Measurements from ENCODE around the gene ZNF367.

The ZNF367 gene

DNA sequence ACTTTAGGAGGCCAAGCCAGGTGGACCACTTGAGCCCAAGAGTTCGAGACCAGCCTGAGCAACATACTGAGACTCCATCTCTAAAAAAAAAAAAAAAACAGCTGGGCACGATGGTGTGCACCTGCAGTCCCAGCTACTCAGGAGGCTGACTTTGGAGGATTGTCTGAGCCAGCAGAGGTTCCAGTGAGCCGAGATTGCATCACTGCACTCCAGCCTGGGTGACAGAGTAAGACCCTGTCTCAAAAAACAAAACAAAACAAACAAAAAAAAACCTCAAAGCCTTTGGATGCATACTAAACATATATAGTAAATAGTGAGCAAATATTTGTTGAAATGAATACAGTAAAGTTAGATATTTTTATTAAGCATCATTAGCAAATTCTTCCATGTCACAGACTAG is 40.0 kb downstream of the ZNF367 start:
- TF ChIP-seq GATA2 (IDR thresholded peaks at IDR 0.05; ENCODE audit: low read depth, low read length), result no peak
- no peak for TF ChIP-seq GATA3 (IDR thresholded peaks at IDR 0.05; ENCODE audit: low read depth, low read length)

DNA sequence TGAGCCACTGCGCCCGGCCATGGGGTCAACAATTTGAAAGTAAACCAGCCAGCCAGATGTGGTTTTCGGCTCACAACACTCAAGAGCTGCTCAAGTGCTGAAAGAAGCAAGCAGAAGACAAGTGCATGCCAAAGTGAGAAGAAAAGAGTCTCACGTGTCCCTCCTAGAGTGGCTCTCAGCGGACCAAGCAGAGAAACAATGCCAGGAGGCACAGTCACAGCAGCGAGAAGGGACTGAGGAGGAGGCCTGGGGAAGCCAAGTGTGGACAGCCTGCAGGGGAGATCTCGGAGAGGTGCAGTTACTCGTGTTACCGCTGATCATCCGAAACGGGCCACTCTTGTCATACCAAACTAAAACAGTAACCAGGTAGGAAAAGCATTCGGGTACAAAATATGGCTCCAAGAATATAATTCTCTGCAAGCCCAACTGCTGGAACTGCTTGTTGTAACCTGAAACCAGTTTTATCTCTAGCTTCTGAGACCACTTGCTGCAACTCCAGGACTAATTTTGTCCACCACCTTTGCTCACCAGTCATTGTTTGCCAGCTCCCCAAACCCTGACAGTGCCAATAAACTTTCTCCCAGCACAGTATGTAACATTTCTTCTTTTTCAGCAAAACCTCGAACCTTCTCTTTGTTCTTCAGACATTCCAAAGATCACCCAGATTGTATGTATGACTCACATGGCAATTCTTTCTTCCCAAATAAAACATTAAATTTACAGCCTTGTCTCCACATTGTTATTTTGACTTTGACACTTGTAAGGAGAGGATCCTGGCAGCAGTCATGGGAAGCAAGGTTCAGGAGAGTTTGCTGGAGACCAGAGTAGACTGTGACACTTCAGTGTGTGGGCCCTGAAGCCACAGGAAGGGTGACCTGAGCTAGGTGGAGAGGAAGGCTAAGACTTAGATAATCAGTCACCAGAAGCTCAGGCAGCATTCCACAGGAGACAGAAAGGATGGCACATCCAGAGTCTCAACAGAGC is 41.0 kb downstream of the ZNF367 start:
- TF ChIP-seq GATA3 (IDR thresholded peaks at IDR 0.05; ENCODE audit: low read depth, low read length), result no peak
- TF ChIP-seq GATA2 (IDR thresholded peaks at IDR 0.05; ENCODE audit: low read depth, low read length), result no peak

DNA sequence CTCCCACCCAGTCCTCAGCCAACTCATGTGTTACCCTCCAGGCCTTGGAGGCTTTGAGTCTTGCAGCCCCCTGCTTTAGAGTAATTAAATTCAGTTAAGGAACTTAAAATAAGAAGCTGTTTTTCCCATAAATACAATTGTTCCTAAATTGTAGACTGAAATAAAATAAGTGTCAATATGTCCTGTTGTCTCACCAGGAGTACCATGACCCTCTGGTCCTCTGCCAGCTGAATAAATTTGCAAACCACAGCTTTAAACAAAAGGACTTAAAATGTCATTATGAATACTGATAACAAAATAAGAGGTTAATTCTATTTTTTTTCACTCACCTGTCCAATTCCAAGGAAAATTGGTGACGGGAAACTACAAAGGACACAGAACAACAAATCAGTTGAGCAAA is 50.2 kb downstream of the ZNF367 start:
- TF ChIP-seq GATA3 (IDR thresholded peaks at IDR 0.05; ENCODE audit: low read depth, low read length) (no peak), GATA2 (IDR thresholded peaks at IDR 0.05; ENCODE audit: low read depth, low read length) (no peak)

DNA sequence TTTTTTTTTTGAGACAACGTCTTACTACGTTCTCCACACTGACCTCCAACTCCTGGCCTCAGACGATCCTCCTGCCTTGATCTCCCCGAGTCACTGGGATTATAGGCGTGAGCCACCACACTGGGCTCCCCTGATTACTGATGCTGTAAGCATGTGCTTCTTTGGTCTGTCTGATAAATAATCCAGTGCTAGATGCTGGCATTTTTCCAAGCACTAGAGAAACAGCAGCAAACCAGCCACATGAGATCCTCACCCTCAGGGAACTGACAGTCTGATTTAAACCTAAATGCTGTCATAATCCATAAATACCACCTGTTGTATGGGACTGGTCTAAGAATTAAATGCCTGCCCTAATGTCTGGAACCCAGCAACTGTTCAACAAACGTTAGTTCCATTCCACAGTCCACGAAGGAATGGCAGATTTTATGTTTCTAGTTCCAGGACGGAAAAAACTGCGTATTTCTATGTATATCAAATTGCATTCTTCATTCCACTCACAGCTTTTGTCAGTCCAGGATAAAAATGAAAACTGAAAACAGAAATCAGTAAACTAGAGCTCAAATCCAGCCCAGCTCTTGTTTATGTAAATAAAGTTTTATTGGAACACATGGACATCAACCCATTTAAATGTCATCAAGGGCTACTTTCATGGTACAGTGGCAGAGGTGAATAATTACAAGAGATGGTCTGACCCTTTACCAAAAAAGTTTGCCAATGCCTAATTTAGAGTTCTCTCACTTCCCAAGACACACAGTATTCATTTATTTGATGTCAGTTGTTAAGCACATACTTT is 54.8 kb downstream of the ZNF367 start:
- TF ChIP-seq GATA3 (IDR thresholded peaks at IDR 0.05; ENCODE audit: low read depth, low read length), result no peak

DNA sequence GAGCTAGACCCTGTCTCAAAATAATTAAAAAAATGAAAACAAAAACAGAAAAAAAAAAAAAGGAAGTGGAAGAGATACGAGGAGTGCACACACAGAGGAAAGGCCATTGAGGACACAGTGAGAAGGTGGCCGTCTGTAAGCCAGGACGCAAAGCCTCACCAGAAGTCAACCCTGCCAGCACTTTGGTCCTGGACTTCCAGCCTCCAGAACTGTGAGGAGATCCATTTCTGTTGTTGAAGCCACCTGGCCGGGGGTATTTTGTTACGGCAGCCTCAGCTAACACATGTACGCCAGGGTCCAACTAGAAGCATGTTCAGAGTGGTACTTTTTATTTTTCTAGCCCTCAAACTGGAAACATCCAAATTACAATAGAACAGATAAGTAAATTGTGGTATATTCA is 56.5 kb downstream of the ZNF367 start:
- TF ChIP-seq GATA2 (IDR thresholded peaks at IDR 0.05; ENCODE audit: low read depth, low read length) (no peak), GATA3 (IDR thresholded peaks at IDR 0.05; ENCODE audit: low read depth, low read length) (no peak)

DNA sequence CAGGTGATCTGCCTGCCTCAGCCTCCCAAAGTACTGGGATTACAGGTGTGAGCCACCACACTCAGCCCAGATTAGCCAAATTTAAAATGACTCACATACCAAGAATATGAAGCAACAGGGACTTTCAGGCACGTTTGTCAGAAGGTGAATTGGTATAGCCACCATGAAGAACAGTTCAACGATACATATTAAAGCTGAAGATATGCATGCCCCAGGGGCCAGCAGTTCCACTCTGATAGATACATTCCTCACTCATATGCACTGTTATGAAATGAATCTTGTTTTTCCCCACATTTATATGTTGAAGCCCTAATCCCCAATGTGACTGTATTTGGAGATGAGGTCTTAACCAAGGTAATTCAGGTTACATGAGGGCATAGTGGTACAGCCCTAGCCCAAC is 57.2 kb downstream of the ZNF367 start:
- TF ChIP-seq GATA2 (IDR thresholded peaks at IDR 0.05; ENCODE audit: low read depth, low read length) (no peak), GATA3 (IDR thresholded peaks at IDR 0.05; ENCODE audit: low read depth, low read length) (no peak)

DNA sequence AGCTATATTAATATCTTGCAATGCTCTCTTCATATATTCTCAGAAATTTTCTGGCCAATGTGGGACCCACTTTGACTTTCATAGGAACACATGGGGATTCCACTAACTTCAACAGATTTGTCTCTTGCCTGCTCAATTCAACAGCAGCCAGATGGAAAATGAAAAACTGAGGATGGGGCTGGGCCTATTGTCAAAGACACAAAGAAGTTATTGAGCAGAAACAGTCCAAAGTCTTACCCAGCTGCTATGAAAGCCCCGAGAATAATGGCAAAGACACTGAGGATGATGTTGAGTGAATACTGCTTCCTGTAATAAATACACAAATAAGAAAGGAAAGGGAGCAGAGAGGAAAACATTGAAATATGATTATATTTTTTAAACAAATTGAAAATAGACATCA is 67.3 kb downstream of the ZNF367 start:
- TF ChIP-seq GATA2 (IDR thresholded peaks at IDR 0.05; ENCODE audit: low read depth, low read length), result no peak
- TF ChIP-seq GATA3 (IDR thresholded peaks at IDR 0.05; ENCODE audit: low read depth, low read length), result no peak

DNA sequence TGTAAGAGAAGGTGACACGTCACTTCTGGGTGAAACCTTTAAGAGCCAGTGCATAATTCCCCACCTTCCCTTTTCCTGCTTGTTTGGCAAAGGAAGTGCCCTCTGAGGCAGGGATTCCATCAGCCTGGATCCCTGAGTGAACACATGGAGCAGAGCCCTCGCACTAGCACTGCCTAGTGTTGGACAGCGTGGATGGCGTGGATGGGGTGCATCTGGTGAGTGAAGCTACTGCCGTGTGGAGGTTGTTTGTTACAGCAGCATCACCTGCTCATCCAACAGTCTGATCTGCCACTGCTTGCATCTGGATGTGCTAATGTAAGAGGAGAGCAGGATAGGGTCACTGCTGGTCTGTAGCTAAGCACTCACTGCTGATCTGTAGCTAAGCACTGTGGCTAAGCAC is 69.9 kb downstream of the ZNF367 start:
- TF ChIP-seq GATA2 (IDR thresholded peaks at IDR 0.05; ENCODE audit: low read depth, low read length) (no peak), GATA3 (IDR thresholded peaks at IDR 0.05; ENCODE audit: low read depth, low read length) (no peak)

DNA sequence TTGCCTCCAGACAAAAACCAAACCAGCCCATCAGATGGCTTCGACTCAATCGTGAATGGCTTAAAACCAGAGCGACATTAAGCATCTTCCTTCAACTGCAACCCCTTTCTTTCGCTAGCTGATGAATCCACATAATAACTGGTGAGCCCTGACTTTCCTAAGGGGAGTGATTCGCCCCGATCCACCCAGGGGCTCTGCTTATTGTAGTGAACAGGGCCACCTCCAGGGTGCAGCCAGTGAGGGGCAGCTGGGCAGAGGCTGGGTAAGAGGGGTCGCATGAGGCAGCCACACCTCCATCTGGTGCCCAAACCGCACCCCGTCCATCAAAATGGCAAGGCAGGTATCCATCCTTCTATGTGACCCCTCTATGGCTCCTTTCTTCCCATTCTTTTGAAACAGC is 72.6 kb downstream of the ZNF367 start:
- TF ChIP-seq GATA3 (IDR thresholded peaks at IDR 0.05; ENCODE audit: low read depth, low read length) (no peak), GATA2 (IDR thresholded peaks at IDR 0.05; ENCODE audit: low read depth, low read length) (no peak)

DNA sequence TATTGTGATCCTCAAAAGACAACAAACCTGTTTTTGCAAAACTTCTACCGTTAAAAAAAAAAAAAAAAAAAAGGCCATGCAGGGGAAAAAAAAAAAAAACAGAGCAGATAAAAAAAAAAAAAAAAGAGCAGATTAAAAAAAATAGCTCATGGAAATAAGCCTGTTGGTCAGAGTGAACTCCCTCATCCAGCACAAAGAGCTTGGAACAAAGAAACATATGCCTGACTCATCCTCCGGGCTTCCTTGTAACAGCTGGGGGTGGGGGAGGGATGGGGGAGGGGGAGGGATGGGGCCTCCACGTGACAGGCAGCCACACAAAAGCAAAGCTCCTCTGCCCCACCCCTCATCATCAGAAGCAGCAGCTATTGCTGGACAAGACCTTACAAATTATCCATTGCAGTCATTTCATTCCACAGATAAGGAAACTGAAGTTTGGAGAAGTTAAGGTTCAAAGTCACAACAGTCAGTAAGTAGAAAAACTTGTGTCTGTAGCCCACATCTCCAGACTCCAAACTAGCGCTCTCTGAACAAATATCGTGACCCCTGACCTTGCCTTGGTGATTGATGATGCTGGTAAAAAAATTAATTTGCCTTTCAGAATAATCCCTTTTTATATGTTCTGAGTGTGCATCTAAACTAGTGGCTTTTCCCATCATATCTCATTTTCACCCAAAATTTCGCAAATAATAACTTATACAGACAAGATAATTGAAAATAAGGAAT is 73.6 kb downstream of the ZNF367 start:
- TF ChIP-seq GATA2 (IDR thresholded peaks at IDR 0.05; ENCODE audit: low read depth, low read length) (no peak), GATA3 (IDR thresholded peaks at IDR 0.05; ENCODE audit: low read depth, low read length) (no peak)

DNA sequence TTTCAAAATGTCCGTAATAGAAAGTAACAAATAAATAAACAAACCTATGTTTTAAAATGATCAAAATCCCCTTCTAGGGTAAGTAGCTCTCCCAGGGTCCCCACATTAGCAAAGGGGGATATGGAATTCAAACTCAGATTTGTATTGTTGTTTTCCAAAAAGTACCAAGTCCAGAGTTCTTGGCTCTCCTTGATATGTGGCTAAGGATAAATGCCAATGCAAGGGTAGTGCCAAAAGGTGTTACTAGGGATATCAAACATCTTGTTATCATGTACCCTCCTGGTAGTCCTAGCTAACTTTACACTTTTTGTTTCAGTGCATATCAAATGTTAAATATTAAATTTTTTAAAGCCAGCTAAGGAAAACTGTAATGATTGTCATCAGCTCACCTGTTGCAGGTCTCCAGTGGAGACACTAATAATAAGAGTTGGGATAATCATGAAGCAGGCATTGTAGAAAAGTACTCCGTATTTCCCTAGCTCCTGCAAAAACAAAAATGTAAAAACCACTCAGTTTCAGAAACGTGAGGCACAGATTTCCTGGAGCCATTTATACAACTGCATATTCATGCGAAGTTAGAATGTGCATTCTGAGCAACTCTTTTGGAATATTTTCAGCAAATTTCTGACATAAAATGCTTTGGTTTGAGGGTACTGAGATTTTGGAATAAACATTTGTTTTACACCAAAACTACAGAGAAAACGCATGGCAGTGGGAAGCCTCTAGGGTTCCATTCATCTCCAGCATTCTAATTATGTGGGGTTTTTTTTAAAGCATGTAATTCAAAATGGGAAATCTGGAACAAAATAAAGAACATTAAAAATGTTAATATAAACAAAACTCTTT is 74.4 kb downstream of the ZNF367 start:
- TF ChIP-seq GATA2 (IDR thresholded peaks at IDR 0.05; ENCODE audit: low read depth, low read length) (no peak), GATA3 (IDR thresholded peaks at IDR 0.05; ENCODE audit: low read depth, low read length) (no peak)

DNA sequence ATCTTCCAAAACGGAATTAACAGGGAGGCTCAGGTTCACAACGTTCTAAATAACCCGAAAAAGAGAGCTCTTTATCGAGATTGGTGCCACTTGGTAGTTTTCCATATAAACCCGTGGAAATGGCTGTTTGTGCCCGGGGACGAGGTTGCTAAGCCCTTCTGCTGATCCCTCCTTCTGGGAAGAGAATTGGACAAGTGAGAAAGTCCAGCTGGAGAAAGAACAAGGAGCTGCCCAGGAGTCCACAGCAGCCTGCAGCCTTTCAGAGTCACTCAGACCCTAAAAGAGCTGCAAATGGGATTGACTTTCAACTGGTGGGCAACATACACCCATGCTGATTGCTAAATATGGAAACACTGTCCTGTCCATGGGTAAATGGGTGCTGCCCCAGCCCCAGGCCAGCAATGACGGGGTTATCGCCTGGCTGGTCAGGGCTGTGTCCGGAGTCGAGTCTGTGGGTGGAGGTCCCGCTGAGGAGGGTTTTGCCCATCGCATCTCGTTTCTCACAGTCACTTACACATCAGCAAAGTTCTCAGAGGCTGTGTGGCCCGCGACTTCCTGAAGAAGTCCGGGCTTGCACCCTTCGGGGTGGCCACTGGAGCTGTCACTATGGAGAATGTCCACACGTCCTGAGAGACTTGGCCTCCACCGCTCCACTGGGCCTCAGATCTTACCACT is 75.5 kb downstream of the ZNF367 start:
- TF ChIP-seq GATA2 (IDR thresholded peaks at IDR 0.05; ENCODE audit: low read depth, low read length), result no peak
- no peak for TF ChIP-seq GATA3 (IDR thresholded peaks at IDR 0.05; ENCODE audit: low read depth, low read length)

DNA sequence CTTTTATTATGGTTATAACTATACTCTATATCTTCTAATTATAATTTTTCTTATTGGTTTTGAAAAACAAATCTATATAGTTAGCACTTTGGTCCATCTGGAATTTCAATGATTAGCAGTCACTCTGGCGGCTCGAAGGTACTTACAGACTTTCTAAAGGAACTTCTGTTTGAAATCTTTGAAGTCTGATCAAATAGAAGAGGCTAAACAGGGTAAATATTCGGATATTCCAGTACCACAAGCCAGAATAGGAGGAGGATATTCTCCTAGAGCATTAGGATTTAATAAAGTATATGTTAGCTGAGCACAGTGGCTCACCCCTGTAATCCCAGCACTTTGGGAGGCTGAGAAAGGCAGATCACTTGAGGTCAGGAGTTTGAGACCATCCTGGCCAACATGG is 77.5 kb downstream of the ZNF367 start:
- TF ChIP-seq GATA3 (IDR thresholded peaks at IDR 0.05; ENCODE audit: low read depth, low read length), result no peak
- TF ChIP-seq GATA2 (IDR thresholded peaks at IDR 0.05; ENCODE audit: low read depth, low read length), result no peak
